GM12892 (cell line): Measurements from ENCODE around the gene ADAMTS2.
"Not testable (repeated sequence)": the region's sequence is repeated elsewhere in the genome, so short reads cannot be mapped to it uniquely, and the experiment has no call there.

Experiments used
- DNase-seq: peaks from one replicate; pipeline ENCODE4 v3.0.0; 2011; ENCODE audit not compliant: insufficient read length
- FAIRE-seq: peaks from 2 replicates; lab custom pipeline; 2011; peaks lifted over from hg19 to GRCh38; lab: Jason Lieb, UNC
- POLR2A ChIP-seq: IDR thresholded peaks from 2 replicates; pipeline ENCODE4 v1.6.1; 2011; ENCODE audit warnings: low read depth, low read length, control low read depth
- POLR2AphosphoS5 ChIP-seq: IDR thresholded peaks from 2 replicates; pipeline ENCODE4 v1.6.1; 2011; ENCODE audit warnings: low read depth, low read length, control low read depth
- TAF1 ChIP-seq: IDR thresholded peaks from 2 replicates; pipeline ENCODE4 v1.6.1; 2011; ENCODE audit warnings: low read depth, mild to moderate bottlenecking, control low read depth, low read length, borderline replicate concordance

ADAMTS2 gene

DNA sequence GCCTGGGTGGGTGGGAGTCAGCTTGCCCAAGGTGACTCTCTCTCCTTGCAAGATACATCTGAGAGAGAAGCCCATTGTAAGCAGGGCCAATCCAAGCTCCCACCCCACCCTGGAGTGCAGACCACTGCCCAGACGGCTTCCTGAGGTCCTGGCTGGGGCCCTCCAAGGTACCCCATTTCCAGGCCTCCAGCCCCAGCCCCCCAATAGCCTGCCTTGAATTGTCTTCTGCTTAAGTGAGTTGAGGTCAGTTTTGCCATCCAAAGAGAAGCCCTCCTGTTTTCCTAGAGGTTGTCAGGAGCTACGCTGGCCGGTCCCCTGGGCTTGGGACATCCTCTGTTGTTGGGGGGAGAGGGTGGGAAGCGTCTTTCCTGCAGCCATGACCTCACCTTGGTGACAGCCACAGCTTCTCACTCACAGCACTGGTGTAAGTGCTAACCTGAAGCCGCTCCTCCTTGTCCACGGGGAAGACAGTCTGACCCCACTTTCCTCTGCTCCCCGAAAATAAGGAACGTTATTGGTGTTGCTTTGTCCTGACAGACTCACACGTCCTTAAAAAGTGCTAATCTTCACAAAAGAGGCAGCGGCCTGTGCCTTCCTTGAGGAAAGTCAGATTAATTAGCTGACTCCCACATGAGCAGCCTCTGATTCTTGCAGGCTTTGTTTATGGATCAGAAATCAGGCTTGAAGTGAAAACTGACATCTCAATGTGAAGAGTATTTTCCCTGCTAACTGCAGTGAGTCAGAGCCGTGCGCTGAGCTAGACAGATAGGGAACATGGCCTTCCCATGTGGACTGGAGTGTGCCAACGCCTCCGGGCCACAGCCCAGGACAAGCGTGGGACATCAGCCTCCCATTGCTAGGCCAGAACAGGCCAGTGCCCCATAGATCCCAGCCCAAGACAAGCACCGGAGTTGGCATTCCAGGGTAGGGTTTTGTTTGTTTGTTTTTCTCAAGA, 52.3 kb downstream of the ADAMTS2 start:
- DNase-seq: no peak
- no peak for FAIRE-seq
- TF ChIP-seq POLR2A: no peak
- TF ChIP-seq POLR2AphosphoS5: no peak
- no peak for TF ChIP-seq TAF1

DNA sequence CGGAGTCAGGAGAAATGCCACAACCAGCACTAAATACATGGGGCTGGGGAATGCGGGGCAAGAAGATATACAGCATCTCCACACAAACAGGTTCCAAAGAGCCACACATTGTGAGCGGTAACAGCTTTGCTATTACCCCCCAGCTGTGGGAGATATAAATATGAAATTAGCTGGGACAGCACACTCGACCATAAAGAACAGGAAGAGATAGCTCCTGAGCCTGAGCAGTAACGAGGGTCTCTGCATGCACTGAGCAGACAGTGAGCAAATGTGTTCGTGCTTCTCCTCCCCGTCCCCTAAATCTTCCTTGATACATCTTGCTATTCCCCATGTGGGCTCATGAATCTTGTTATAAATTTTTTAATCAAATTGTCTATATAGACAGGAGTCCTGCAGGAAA, 53.1 kb downstream of the ADAMTS2 start:
- no peak for TF ChIP-seq POLR2AphosphoS5
- no peak for TF ChIP-seq TAF1
- TF ChIP-seq POLR2A: no peak
- no peak for DNase-seq
- FAIRE-seq: no peak

DNA sequence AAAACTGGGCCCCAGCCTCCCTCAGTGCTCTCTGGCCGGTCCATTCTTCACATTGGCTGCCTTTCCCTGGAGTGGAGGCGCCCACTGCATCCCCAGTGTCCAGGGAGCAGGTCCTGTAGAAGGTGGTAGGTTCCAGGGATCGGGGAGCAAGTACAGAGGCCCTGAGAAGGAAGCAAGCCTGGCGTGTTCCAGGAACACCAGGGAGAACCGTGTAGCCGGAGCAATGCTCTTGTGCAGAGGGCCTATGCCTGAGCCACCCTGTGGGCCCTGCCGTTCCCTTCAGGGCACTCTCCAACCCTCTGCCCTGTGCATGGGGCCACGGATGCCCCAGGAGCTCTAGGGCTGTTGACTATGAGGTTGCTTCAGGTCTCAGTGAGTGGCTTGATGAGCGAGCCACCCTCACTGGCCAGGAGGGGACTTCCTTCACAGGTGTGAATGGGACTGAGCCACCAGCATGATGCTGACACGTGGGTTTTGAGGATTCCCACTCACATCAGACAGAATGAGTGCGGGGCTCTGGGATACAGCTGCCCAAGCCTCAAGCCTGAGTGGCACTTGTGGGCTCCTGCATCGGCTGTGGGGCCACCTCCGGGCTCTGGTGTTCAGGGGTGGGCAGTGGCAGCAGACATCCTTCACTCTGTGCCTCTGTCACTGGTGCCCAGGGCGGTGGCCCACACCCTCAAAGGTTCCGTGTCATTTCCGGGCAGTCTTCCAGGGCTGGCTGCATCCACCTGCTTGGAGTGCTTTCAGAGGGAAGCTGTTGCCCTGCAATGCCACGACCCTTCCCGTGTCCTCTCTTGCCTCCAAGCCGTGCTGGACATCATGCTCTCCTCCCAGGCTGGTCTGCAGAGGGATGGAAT, 54.4 kb downstream of the ADAMTS2 start:
- no peak for FAIRE-seq
- no peak for DNase-seq
- TF ChIP-seq POLR2AphosphoS5 (no peak), POLR2A (no peak), TAF1 (no peak)

DNA sequence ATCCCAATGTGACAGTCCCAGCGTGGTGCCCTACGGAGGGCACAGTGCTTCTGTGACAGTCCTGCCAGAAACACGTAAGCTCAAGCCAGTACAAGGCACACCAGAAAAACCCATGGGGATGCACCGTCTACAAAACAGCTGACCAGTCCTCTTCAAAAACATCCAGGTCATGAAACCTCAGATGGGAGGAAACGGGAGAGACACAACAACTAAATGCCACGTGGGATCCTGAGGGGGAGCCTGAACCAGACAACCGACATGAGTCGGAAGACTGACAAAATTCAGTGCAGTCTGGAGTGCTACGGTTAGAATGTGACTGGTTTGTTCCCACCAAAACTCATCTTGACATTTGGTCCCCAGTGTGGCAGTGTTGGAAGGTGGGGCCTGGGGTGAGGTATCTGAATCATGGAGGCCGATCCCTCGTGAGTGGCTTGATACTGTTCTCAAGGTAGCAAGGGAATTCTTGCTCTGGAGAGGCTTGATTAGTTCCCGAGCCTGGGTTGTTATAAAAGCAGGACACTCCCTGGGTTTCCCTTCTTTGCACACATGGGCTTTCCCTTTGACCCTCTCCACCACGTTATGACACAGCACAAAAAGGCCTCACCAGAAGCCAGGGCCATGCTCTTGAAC, 55.4 kb downstream of the ADAMTS2 start:
- no peak for FAIRE-seq
- no peak for DNase-seq
- TF ChIP-seq POLR2AphosphoS5: no peak

DNA sequence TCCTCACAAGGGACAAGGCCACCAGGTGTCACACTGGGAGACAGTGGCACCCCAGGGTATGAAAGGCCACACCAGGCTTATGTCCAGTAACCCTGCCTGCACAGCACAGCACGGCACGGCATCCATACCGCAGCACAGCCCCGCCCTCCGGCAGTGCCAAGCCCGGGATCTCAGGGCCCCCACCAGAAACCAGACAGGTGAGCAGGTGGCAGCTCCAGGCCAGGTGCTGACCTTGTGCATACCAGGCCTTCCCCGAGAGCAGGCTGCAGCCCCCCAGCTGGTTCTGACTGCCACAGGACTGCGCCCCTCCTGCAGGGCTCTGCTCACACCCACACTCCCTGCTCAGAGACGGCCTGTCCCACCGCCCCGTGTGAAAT, 56.5 kb downstream of the ADAMTS2 start:
- FAIRE-seq (no peak), DNase-seq (no peak)
- no peak for TF ChIP-seq POLR2A
- no peak for TF ChIP-seq POLR2AphosphoS5
- no peak for TF ChIP-seq TAF1

DNA sequence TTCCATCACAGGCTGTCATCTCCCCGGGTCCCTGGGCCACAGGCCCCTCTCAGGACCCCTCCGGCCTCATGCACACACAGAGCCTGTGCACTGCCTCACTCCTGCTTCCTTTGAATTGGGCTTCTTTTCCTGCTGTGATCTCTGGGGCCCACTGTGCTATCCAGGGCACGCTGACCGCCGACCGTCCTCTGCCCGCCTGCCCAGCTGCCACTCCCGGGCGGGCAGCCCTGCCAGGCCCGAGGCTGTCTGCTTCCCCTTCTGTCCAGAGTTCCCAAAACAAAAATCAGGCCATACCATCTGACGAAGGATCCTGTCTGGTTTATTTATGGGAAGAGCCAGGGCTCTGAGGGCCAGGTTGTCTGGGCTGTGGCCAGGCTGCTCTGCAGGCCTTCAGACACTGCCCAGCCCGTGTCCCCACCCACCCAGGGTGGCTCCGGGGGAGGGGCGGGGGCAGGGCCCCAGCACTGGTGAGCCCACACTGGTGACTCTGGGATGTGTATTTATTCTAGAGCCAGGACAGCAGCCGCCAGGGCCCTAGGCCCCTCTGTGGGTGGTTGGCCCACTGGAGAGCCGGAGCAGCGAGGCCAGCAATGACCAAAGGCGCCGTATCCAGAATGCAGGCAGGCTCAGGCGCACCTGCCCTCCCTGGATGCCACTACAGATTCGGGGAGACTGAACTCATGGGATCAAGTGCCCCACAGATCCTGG, 57.0 kb downstream of the ADAMTS2 start:
- FAIRE-seq: no peak
- TF ChIP-seq TAF1 (no peak), POLR2AphosphoS5 (no peak), POLR2A (no peak)
- no peak for DNase-seq

DNA sequence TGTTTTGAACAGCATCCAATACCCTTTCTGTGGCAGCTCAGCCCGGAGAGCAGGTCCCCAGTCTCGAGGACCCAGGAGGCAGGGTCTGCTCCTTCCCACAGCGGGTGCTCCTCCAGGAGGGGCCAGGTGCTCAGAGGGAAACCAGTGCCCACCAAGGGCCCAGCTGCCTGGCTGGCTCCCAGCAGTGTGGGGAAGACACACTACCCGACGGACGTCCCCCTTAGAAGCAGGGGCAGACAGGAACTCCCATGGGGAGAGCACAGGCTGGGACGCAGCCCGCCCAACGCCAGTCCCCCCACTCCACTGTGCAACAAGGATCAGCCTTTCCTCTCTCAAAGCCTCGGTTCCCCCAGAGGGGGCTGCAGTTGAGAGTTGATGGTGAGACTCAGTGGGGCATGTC, 57.6 kb downstream of the ADAMTS2 start:
- DNase-seq: no peak
- FAIRE-seq: no peak
- TF ChIP-seq POLR2AphosphoS5 (no peak), TAF1 (no peak), POLR2A (no peak)

DNA sequence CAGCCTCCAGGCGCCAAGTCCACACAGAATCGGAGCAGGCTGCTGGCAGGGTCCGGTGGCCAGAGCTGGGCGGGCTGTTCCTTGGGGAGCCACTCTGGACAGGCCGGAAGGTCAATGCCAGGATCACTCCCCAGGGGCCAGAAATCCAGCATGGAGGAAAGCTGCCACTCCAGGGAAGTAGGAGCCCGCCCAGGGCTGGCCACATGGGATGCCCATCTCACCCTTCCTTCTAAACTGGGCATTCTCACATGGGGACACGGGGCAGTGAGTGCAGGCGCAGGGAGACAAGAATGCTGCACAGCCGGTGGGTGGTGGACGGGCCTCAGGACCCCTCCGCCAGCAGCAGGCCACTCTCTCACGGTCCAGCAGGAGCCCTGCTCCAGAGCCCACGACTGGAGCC, 58.2 kb downstream of the ADAMTS2 start:
- no peak for TF ChIP-seq POLR2AphosphoS5
- no peak for TF ChIP-seq TAF1
- no peak for TF ChIP-seq POLR2A
- DNase-seq: no peak
- FAIRE-seq: no peak

DNA sequence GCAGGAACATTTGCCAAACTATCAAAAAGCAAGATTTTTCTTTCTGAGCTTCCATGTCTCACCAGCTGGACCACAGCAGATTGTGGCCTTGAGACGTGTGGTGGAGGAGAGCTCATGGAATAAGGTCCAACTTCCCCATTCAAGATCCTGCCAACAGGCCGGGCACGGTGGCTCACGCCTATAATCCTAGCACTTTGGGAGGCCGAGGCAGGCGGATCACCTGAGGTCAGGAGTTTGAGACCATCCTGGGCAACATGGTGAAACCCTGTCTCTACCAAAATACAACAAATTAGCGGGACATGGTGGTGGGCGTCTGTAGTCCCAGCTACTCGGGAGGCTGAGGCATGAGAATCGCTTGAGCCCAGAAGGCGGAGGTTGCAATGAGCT, 59.5 kb downstream of the ADAMTS2 start:
- not testable (repeated sequence) for DNase-seq

DNA sequence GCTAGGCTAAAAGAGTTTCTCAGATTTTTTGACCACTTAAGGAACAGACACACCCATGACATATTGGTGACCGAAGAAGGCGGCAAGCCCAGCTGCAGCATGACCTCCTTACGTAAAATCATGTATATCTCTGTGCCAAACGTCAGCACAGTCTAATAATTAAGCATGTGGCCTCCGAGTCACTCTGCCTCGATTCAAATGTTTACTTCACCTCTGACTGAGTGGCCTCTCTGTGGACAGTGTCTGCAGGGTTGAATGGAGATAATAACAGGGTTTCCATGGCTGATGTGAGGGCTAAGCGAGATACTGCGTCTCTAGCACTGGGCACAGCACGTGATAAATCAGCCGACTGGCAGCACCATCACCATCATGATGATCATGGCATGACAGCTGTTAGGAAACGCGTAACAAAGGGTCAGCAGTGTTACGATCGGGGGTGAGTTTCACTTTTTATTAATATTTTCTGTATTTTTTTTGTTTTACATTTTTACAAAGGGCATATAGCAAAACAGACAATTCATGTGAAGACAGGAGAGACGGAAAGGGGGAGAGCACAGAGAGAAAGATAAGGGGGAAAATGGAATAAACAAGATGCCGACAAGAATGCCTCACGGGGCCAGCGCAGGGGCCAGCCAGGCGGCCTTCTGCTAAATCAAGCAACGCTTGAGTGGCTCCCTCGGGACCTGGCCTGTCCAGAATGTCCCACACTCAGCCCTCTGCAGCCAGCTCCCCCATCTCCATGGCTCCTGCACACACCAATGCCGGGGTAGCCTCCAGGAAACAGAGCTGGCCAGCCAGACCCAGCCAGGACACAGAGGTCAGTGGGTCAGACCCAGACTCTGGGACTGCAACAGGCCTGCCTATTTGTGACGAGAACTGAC, 60.3 kb downstream of the ADAMTS2 start:
- FAIRE-seq (no peak), DNase-seq (no peak)
- TF ChIP-seq POLR2A (no peak), POLR2AphosphoS5 (no peak), TAF1 (no peak)

More for the DNA sequence above, 59.5 kb downstream of the ADAMTS2 start:
- not testable (repeated sequence) for FAIRE-seq

DNA sequence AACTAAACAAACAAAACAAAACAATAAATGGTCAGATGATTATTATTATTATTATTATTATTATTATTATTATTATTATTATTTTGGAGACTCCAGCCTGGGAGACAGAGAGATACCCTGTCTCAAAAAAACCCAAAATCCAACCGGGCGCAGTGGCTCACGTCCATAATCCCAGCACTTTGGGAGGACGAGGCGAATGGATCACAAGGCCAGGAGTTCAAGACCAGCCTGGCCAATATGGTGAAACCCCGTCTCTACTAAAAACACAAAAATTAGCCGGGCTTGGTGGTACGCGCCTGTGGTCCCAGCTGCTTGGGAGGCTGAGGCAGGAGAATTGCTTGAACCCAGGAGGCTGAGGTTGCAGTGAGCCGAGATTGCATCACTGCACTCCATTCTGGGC, 61.4 kb downstream of the ADAMTS2 start:
- FAIRE-seq, DNase-seq: not testable (repeated sequence)
